ENCODE measurements around the gene MBTPS2. TPM values are rescaled to one million over a fixed set of nuclear protein-coding genes. Genes with fewer than 3 reads are reported as not detected.
"Not testable (repeated sequence)": the region's sequence is repeated elsewhere in the genome, so short reads cannot be mapped to it uniquely, and the experiment has no call there.

The MBTPS2 gene
- total RNA-seq, 1 experiment from 2014 or later, result 23.2 TPM

DNA sequence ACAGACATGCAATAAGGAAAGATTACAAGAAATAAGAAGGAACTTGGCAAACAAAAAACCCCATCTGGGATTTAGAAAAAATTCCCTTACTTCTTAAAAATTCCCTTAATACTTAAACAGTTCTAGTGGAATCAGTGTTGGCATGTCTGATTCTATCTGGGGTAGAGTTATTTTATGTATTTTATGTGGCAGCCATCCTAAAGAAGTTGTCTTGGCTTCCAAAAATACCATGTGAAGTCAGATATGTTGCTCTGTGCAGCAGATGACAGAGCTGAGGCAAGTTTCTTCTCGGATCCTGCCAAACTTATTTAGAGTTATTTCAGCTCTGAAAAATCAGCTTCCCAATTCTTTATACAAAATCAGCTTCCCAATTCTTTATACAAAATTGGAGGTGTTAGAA lies 31.1 kb downstream of the MBTPS2 start:
- Histone ChIP-seq H3K4me3 (ENCODE audit: low read depth, low read length, poor library complexity, severe bottlenecking) (no peak overlapping the region), H3K36me3 (ENCODE audit: insufficient read depth, low read length, poor library complexity, severe bottlenecking) (no peaks in the 10 kb centered on the region), H3K27ac (ENCODE audit: low read depth, low read length, poor library complexity, severe bottlenecking) (no peak overlapping the region), H3K4me1 (ENCODE audit: insufficient read depth, low read length, poor library complexity, severe bottlenecking) (peaks cover 5% of the 10 kb centered on the region), H3K9me3 (ENCODE audit: low read depth, low read length, poor library complexity, severe bottlenecking) (no peaks in the 10 kb centered on the region), H3K27me3 (replicated peaks; ENCODE audit: insufficient read depth, low read depth, low read length, poor library complexity) (no peaks in the 10 kb centered on the region)
- BruUV-seq (replicated peaks), result no TSS peak
- POLR2A ChIA-PET (ENCODE audit: low non-redundant PET), result no interaction called here
- DNase-seq (ENCODE audit: low spot score), result no peak
- CTCF ChIA-PET, result no interaction called here
- intact Hi-C loops (cut with micrococcal nuclease; ENCODE audit: unreplicated experiment), result no loop called here
- no peak for TF ChIP-seq EZH2 (IDR thresholded peaks at IDR 0.05; ENCODE audit: borderline replicate concordance, low read depth, low read length, poor library complexity, severe bottlenecking)
- TF ChIP-seq, protein P1, sequence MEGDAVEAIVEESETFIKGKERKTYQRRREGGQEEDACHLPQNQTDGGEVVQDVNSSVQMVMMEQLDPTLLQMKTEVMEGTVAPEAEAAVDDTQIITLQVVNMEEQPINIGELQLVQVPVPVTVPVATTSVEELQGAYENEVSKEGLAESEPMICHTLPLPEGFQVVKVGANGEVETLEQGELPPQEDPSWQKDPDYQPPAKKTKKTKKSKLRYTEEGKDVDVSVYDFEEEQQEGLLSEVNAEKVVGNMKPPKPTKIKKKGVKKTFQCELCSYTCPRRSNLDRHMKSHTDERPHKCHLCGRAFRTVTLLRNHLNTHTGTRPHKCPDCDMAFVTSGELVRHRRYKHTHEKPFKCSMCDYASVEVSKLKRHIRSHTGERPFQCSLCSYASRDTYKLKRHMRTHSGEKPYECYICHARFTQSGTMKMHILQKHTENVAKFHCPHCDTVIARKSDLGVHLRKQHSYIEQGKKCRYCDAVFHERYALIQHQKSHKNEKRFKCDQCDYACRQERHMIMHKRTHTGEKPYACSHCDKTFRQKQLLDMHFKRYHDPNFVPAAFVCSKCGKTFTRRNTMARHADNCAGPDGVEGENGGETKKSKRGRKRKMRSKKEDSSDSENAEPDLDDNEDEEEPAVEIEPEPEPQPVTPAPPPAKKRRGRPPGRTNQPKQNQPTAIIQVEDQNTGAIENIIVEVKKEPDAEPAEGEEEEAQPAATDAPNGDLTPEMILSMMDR (conservative IDR thresholded peaks at IDR 0.05; ENCODE audit: low read depth, low read length), result no peak

DNA sequence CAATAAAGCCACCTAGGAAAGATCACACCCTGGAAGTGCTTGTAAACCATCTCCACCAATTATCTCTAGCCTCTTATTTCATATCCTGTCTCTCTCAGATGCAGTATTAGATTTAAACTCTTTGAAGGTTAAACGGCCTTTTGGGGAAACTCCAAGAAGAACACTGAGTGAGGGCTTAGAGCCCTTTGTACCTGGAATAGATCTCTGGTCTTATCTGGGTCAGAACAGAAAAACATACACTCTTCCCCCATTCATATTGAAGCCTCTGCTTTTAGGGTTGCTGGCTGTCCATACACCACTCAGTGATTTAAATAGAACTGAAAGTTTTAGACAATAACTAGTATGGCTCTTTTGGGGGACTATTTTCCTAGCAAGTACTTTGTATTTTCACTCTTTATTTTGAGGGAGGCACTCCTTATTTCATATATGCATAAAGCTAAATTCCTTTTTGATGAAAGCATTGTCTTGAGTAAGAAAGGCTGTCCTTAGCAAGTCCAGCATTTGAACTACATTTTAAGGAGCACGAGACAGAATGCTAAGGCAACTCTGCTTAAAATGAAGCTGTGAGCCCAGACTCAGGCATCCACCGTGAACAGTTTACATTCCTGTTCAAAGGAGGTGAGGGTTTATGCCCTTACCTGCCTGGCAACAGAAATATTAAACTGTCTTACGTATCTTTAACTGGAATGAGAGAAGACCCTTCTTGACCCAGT lies 33.8 kb downstream of the MBTPS2 start:
- Histone ChIP-seq H3K27ac (ENCODE audit: low read depth, low read length, poor library complexity, severe bottlenecking) (no peak overlapping the region), H3K4me1 (ENCODE audit: insufficient read depth, low read length, poor library complexity, severe bottlenecking) (peaks cover 5% of the 10 kb centered on the region), H3K4me3 (ENCODE audit: low read depth, low read length, poor library complexity, severe bottlenecking) (no peak overlapping the region), H3K9me3 (ENCODE audit: low read depth, low read length, poor library complexity, severe bottlenecking) (no peaks in the 10 kb centered on the region), H3K36me3 (ENCODE audit: insufficient read depth, low read length, poor library complexity, severe bottlenecking) (no peaks in the 10 kb centered on the region), H3K27me3 (replicated peaks; ENCODE audit: insufficient read depth, low read depth, low read length, poor library complexity) (no peaks in the 10 kb centered on the region)
- no TSS peak for BruUV-seq (replicated peaks)
- DNase-seq (ENCODE audit: low spot score), result no peak
- ChIA-PET CTCF (no interaction called here), POLR2A (ENCODE audit: low non-redundant PET) (no interaction called here)
- intact Hi-C loops (cut with micrococcal nuclease; ENCODE audit: unreplicated experiment), result no loop called here
- TF ChIP-seq, protein P1 (conservative IDR thresholded peaks at IDR 0.05; ENCODE audit: low read depth, low read length), result no peak
- no peak for TF ChIP-seq EZH2 (IDR thresholded peaks at IDR 0.05; ENCODE audit: borderline replicate concordance, low read depth, low read length, poor library complexity, severe bottlenecking)

DNA sequence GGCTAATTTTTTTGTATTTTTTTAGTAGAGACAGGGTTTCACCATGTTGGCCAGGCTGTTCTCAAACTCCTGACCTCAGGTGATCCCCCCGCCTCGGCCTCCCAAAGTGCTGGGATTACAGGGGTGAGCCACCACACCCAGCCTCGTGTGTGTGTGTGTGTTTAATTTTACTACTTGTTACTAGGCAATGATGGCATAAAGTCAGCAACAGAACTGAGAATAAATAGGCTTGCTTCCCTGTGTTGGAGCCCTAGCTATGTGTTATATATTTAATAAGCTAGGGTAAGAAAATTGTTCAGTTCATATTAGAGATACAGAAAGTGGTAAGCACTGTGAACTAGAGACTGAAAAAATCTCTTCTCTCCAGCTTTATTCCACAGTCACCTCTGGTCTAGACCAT lies 34.8 kb downstream of the MBTPS2 start:
- H3K9me3 ChIP-seq (ENCODE audit: low read depth, low read length, poor library complexity, severe bottlenecking); intact Hi-C loops (cut with micrococcal nuclease; ENCODE audit: unreplicated experiment); H3K27me3 ChIP-seq (replicated peaks; ENCODE audit: insufficient read depth, low read depth, low read length, poor library complexity); CTCF ChIA-PET; H3K36me3 ChIP-seq (ENCODE audit: insufficient read depth, low read length, poor library complexity, severe bottlenecking); BruUV-seq (replicated peaks); H3K4me1 ChIP-seq (ENCODE audit: insufficient read depth, low read length, poor library complexity, severe bottlenecking); DNase-seq (ENCODE audit: low spot score); POLR2A ChIA-PET (ENCODE audit: low non-redundant PET); H3K27ac ChIP-seq (ENCODE audit: low read depth, low read length, poor library complexity, severe bottlenecking); H3K4me3 ChIP-seq (ENCODE audit: low read depth, low read length, poor library complexity, severe bottlenecking): not testable (repeated sequence)

DNA sequence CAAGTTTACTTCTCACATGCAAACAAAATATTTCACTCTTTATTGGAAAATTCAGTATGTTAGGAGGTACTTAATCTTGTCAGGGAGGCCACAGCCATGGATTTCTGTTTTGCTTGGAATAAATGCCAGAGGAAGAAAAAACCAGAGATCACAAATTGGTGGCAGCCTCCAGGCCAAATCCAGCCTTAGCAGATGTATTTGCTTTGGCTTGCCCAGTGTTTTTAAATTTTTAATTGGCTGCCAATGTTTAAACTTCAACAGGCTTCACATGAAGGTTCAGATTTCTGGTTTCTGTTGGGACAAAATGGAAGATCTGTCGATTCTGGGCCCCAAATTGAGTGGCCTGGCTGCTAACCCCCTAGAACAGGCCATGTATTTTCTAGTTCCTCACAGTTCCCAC lies 35.6 kb downstream of the MBTPS2 start:
- POLR2A ChIA-PET (ENCODE audit: low non-redundant PET), result no interaction called here
- BruUV-seq (replicated peaks), result no TSS peak
- Histone ChIP-seq H3K27me3 (replicated peaks; ENCODE audit: insufficient read depth, low read depth, low read length, poor library complexity) (no peaks in the 10 kb centered on the region), H3K4me3 (ENCODE audit: low read depth, low read length, poor library complexity, severe bottlenecking) (no peak overlapping the region), H3K36me3 (ENCODE audit: insufficient read depth, low read length, poor library complexity, severe bottlenecking) (no peaks in the 10 kb centered on the region), H3K27ac (ENCODE audit: low read depth, low read length, poor library complexity, severe bottlenecking) (no peak overlapping the region), H3K4me1 (ENCODE audit: insufficient read depth, low read length, poor library complexity, severe bottlenecking) (peaks cover 5% of the 10 kb centered on the region), H3K9me3 (ENCODE audit: low read depth, low read length, poor library complexity, severe bottlenecking) (no peaks in the 10 kb centered on the region)
- TF ChIP-seq, protein P1 (conservative IDR thresholded peaks at IDR 0.05; ENCODE audit: low read depth, low read length), result no peak
- TF ChIP-seq EZH2 (IDR thresholded peaks at IDR 0.05; ENCODE audit: borderline replicate concordance, low read depth, low read length, poor library complexity, severe bottlenecking), result no peak
- intact Hi-C loops (cut with micrococcal nuclease; ENCODE audit: unreplicated experiment), result no loop called here
- CTCF ChIA-PET, result no interaction called here
- no peak for DNase-seq (ENCODE audit: low spot score)
